Astrocyte (in vitro differentiated cells and primary cell): ENCODE data around the gene PPP1R9A. TPM values are rescaled to one million over a fixed set of nuclear protein-coding genes. Genes with fewer than 3 reads are reported as not detected.
A peak's percentile ranks its signal among the peaks of the same experiment; 100 is the strongest.

Experiments
- DNase-seq: peaks from one replicate; pipeline ENCODE4 v3.0.0-alpha.2; 2010; ENCODE audit warnings: low read depth
- FAIRE-seq: peaks from 2 replicates; lab custom pipeline; 2011; peaks lifted over from hg19 to GRCh38; lab: Jason Lieb, UNC
- H2AFZ ChIP-seq: 2 replicates; pipeline ENCODE4 v1.6.0; 2012; ENCODE audit warnings: low read depth, low read length, inconsistent platforms
- H3K27ac ChIP-seq: 2 replicates; pipeline ENCODE4 v1.5.1; 2011; ENCODE audit warnings: low read depth, low read length, inconsistent platforms
- H3K27me3 ChIP-seq: 2 replicates; pipeline ENCODE4 v1.6.0; 2011; ENCODE audit warnings: low read length, inconsistent platforms; ENCODE audit not compliant: insufficient read depth
- H3K36me3 ChIP-seq: 2 replicates; pipeline ENCODE4 v1.5.1; 2011; ENCODE audit warnings: low read length, inconsistent platforms; ENCODE audit not compliant: insufficient read depth
- H3K4me1 ChIP-seq: 2 replicates; pipeline ENCODE4 v1.5.1; 2011; ENCODE audit warnings: low read length, inconsistent platforms; ENCODE audit not compliant: insufficient read depth
- H3K4me2 ChIP-seq: 2 replicates; pipeline ENCODE4 v1.6.0; 2012; ENCODE audit warnings: low read length, inconsistent platforms
- H3K4me3 ChIP-seq: 2 replicates; pipeline ENCODE4 v1.5.1; 2011; ENCODE audit warnings: low read depth, mild to moderate bottlenecking, low read length, inconsistent platforms; ENCODE audit not compliant: insufficient read depth
- H3K79me2 ChIP-seq: 2 replicates; pipeline ENCODE4 v1.6.0; 2012; ENCODE audit warnings: mild to moderate bottlenecking, low read length, inconsistent platforms; ENCODE audit not compliant: insufficient read depth
- H3K9ac ChIP-seq: 2 replicates; pipeline ENCODE4 v1.6.0; 2012; ENCODE audit warnings: mild to moderate bottlenecking, low read length, inconsistent platforms
- H3K9me3 ChIP-seq: 2 replicates; pipeline ENCODE4 v1.5.1; 2012; ENCODE audit warnings: low read depth, mild to moderate bottlenecking, low read length, inconsistent platforms; ENCODE audit not compliant: insufficient read depth
- H4K20me1 ChIP-seq: 2 replicates; pipeline ENCODE4 v1.6.0; 2012; ENCODE audit warnings: low read length, inconsistent platforms; ENCODE audit not compliant: insufficient read depth
- H3K27ac Mint-ChIP-seq: one replicate; pipeline ENCODE4 v1.8.0; 2021; ENCODE audit warnings: mild to moderate bottlenecking, mixed read lengths; ENCODE audit not compliant: unreplicated experiment
- H3K27me3 Mint-ChIP-seq: one replicate; pipeline ENCODE4 v1.8.0; 2021; ENCODE audit warnings: low read depth, mixed read lengths; ENCODE audit not compliant: unreplicated experiment
- H3K36me3 Mint-ChIP-seq: one replicate; pipeline ENCODE4 v1.8.0; 2021; ENCODE audit warnings: low read depth, mixed read lengths; ENCODE audit not compliant: unreplicated experiment
- H3K4me1 Mint-ChIP-seq: one replicate; pipeline ENCODE4 v1.8.0; 2021; ENCODE audit warnings: low read depth, mixed read lengths; ENCODE audit not compliant: unreplicated experiment
- H3K4me3 Mint-ChIP-seq: one replicate; pipeline ENCODE4 v1.8.0; 2021; ENCODE audit warnings: mild to moderate bottlenecking, moderate library complexity, mixed read lengths; ENCODE audit not compliant: unreplicated experiment
- H3K9me3 Mint-ChIP-seq: one replicate; pipeline ENCODE4 v1.8.0; 2021; ENCODE audit warnings: mild to moderate bottlenecking, mixed read lengths; ENCODE audit not compliant: unreplicated experiment
- EZH2 ChIP-seq: IDR thresholded peaks from 2 replicates; pipeline ENCODE4 v1.6.1; 2012; ENCODE audit warnings: mild to moderate bottlenecking, low read length, inconsistent platforms; ENCODE audit not compliant: insufficient read depth
- total RNA-seq: library from RNA; stranded (reverse); gene quantifications from 2 replicates; pipeline ENCODE4 v1.2.1, GENCODE V29; 2021
- TF ChIP-seq, protein P1 (sequence below): IDR thresholded peaks from 2 replicates; pipeline ENCODE4 v1.5.1; 2011; ENCODE audit warnings: low read depth, mild to moderate bottlenecking, inconsistent platforms, low read length, moderate library complexity; ENCODE audit not compliant: insufficient read depth

Gene PPP1R9A
- total RNA-seq, 1 donor from 2014 or later, result 7.5 TPM

DNA sequence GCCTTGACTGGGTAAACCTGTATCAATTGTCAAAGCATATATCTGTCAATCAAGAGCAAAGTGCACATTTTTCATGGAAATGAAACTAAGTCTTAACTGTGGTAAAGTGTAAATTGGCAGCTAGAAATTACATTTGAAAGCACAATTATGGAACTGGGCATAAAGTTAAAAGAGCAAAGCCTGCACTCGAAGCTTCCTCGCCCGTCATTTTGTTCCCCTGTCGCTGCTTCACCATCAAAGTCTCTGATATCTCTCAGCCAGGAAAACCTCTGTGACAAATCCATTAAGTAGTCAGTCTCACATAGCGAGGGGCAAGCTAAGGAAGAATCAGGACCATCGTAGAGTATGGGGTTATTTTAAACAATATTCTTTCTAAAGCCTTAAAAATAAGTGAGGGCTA, 389.1 kb downstream of the PPP1R9A start:
- Histone ChIP-seq H3K79me2 (no peaks in the 10 kb centered on the region), H3K4me3 (no peak overlapping the region), H3K36me3 (no peaks in the 10 kb centered on the region), H3K27ac (no peak overlapping the region), H3K4me1 (no peaks in the 10 kb centered on the region), H2AFZ (no peak overlapping the region), H3K4me2 (no peak overlapping the region), H3K9ac (no peak overlapping the region), H3K27me3 (no peaks in the 10 kb centered on the region), H4K20me1 (no peaks in the 10 kb centered on the region), H3K9me3 (no peaks in the 10 kb centered on the region)
- TF ChIP-seq, protein P1, sequence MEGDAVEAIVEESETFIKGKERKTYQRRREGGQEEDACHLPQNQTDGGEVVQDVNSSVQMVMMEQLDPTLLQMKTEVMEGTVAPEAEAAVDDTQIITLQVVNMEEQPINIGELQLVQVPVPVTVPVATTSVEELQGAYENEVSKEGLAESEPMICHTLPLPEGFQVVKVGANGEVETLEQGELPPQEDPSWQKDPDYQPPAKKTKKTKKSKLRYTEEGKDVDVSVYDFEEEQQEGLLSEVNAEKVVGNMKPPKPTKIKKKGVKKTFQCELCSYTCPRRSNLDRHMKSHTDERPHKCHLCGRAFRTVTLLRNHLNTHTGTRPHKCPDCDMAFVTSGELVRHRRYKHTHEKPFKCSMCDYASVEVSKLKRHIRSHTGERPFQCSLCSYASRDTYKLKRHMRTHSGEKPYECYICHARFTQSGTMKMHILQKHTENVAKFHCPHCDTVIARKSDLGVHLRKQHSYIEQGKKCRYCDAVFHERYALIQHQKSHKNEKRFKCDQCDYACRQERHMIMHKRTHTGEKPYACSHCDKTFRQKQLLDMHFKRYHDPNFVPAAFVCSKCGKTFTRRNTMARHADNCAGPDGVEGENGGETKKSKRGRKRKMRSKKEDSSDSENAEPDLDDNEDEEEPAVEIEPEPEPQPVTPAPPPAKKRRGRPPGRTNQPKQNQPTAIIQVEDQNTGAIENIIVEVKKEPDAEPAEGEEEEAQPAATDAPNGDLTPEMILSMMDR, result no peak
- no peak for TF ChIP-seq EZH2
- Mint-ChIP-seq H3K4me3 (no peak overlapping the region), H3K36me3 (no peaks in the 10 kb centered on the region), H3K27ac (no peak overlapping the region), H3K9me3 (no peaks in the 10 kb centered on the region), H3K27me3 (no peaks in the 10 kb centered on the region), H3K4me1 (no peaks in the 10 kb centered on the region)
- no peak for DNase-seq
- FAIRE-seq, result no peak

GRCh38 chr7:95297041-95297440, 389.6 kb downstream of the PPP1R9A start:
- H3K27me3 Mint-ChIP-seq, result no peaks in the 10 kb centered on the region
- no peak for FAIRE-seq

DNA sequence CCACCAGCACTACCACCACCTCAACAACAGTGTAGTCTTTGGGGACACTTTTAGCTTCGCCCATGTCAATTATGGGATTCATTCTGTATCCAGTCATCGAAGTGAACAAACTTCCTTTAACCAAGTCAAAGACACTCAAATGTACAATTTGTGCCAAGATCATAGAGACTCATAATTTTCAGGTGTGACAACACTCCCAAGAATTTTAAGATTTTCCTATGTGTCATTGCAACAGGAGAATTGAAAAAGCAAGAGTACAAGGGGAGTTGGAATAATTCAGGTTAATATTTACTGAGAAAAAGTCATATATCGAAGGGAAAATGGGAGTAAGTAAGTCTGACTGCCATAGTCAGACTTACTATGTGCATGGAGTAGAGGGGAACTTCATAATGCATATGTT, 390.7 kb downstream of the PPP1R9A start:
- Histone ChIP-seq H3K4me2 (no peak overlapping the region), H3K4me1 (no peaks in the 10 kb centered on the region), H3K79me2 (no peaks in the 10 kb centered on the region), H3K9me3 (no peaks in the 10 kb centered on the region), H3K36me3 (no peaks in the 10 kb centered on the region), H3K4me3 (no peak overlapping the region), H2AFZ (no peak overlapping the region), H3K9ac (no peak overlapping the region), H4K20me1 (no peaks in the 10 kb centered on the region), H3K27ac (no peak overlapping the region), H3K27me3 (no peaks in the 10 kb centered on the region)
- no peak for DNase-seq
- Mint-ChIP-seq H3K4me1 (peaks cover 5% of the 10 kb centered on the region), H3K36me3 (no peaks in the 10 kb centered on the region), H3K4me3 (no peak overlapping the region), H3K27ac (no peak overlapping the region), H3K27me3 (no peaks in the 10 kb centered on the region), H3K9me3 (no peaks in the 10 kb centered on the region)
- FAIRE-seq, result no peak
- no peak for TF ChIP-seq EZH2
- TF ChIP-seq, protein P1, result no peak

More at GRCh38 chr7:95297041-95297440, 389.6 kb downstream of the PPP1R9A start:
- H3K36me3 ChIP-seq, result no peaks in the 10 kb centered on the region
- Mint-ChIP-seq H3K4me1 (no peaks in the 10 kb centered on the region), H3K27ac (peak overlapping the region; percentile 21), H3K9me3 (no peaks in the 10 kb centered on the region), H3K36me3 (no peaks in the 10 kb centered on the region), H3K4me3 (no peak overlapping the region)
- no peak overlapping the region for H3K27ac ChIP-seq
- no peaks in the 10 kb centered on the region for H3K79me2 ChIP-seq
- no peak for DNase-seq
- TF ChIP-seq EZH2, result no peak
- TF ChIP-seq, protein P1, result no peak
- no peaks in the 10 kb centered on the region for H3K4me1 ChIP-seq
- H3K9me3 ChIP-seq, result no peaks in the 10 kb centered on the region
- no peak overlapping the region for H3K4me3 ChIP-seq
- H3K4me2 ChIP-seq, result no peak overlapping the region
- H2AFZ ChIP-seq, result no peak overlapping the region
- no peaks in the 10 kb centered on the region for H3K27me3 ChIP-seq
- H4K20me1 ChIP-seq, result no peaks in the 10 kb centered on the region
- H3K9ac ChIP-seq, result no peak overlapping the region
